Psoas muscle (tissue), 8 donors: ENCODE data around the gene PSME3. TPM values are rescaled to one million over a fixed set of nuclear protein-coding genes. Genes with fewer than 3 reads are reported as not detected.
A peak's percentile ranks its signal among the peaks of the same experiment; 100 is the strongest.

ENCODE experiments used
- ATAC-seq, 4 donors: fragments of 200-7000 bp; cut with Tn5 transposase; one replicate each; pipeline ENCODE4 v1.9.1; 2020; ENCODE audit warnings: moderate library complexity in 3 of 4, mild to moderate bottlenecking in 2 of 4
- DNase-seq, 2 donors: peaks; one replicate each; pipeline ENCODE4 v3.0.0-alpha.2; 2020
- H3K27ac ChIP-seq: fragments of 200-600 bp; one replicate; pipeline ENCODE4 v1.8.0; 2022
- H3K27me3 ChIP-seq, 3 donors: fragments of 200-600 bp in 1 of 3; one replicate each; pipeline versions ENCODE4 v1.6.1 to v1.8.0; 2013 to 2022; ENCODE audit warnings: low read length in 2 of 3, mild to moderate bottlenecking in 2 of 3, moderate library complexity in 1 of 3; ENCODE audit not compliant: insufficient read depth in 3 of 3
- H3K36me3 ChIP-seq, 2 donors: fragments of 200-600 bp in 1 of 2; one replicate each; pipeline versions ENCODE4 v1.6.1 to v1.8.0; 2013 to 2022; ENCODE audit warnings: low read depth in 1 of 2, mild to moderate bottlenecking in 1 of 2, moderate library complexity in 1 of 2; ENCODE audit not compliant: insufficient read depth in 1 of 2
- H3K4me1 ChIP-seq: fragments of 200-600 bp; one replicate; pipeline ENCODE4 v1.8.0; 2022
- H3K4me3 ChIP-seq: fragments of 200-600 bp; one replicate; pipeline ENCODE4 v1.8.0; 2022; ENCODE audit warnings: mild to moderate bottlenecking
- H3K9me3 ChIP-seq: fragments of 200-600 bp; one replicate; pipeline ENCODE4 v1.8.0; 2022
- CTCF ChIP-seq: fragments of 200-600 bp; IDR thresholded peaks from one replicate; pipeline ENCODE4 v1.8.0; 2022; ENCODE audit warnings: antibody characterized with exemption
- WGBS, 3 donors: extraction: QIAGEN DNeasy Blood & Tissue Kit; methylation state at CpG; one replicate each; pipeline versions ENCODE4 v1.1.6 to v1.1.7; 2013; 5-methylcytosine and 5-hydroxymethylcytosine counted together
- intact Hi-C, 2 donors: fragments of 100-400 bp; cut with DNase I; formaldehyde crosslinking; loops; one replicate each; pipeline versions ENCODE4 v1.11.0 to v1.14.2; 2022
- polyA plus RNA-seq, 3 donors: library from polyadenylated mRNA; stranded (reverse); fragments of 200-250 nt; gene quantifications; one replicate each; pipeline ENCODE4 v1.2.3, GENCODE V29; 2013
- total RNA-seq, 4 donors: library from RNA; stranded (reverse); fragmentation: NEBNext Ultra II Directional in 2 of 4; extraction: Animal tissue kit (Norgen Biotek cat#: 25700) in 2 of 4; gene quantifications; one replicate each; pipeline versions ENCODE4 v1.2.1 to v1.2.4, GENCODE V29; 2021 to 2023
- donor health status: healthy with polysubstance abuse.
- donor health status: DM: no; HTN: no; CAD: no; lungs with moderate emphysema.
- donor health status: Bipolar disorder and iron deficiency.
- donor health status: healthy.
- donor health status: DM: yes; HTN: yes; CAD: no.
- donor health status: DM: no; HTN: no; CAD: no.
- donor health status: DM: no; HTN: no; CAD: no.
- donor health status: DM: yes; HTN: yes; CAD: no.

The PSME3 gene
- total and polyA plus RNA-seq, 7 donors, result 61.7 to 239 (median 104) TPM

- DNase-seq (peak; percentile 28 to 70), ATAC-seq (peak; percentile 56 to 88 (median 84))
- Histone ChIP-seq H3K4me3 (no peak overlapping the region), H3K4me1 (peaks cover 47% of the 10 kb centered on the region), H3K27me3 (no peaks in the 10 kb centered on the region), H3K9me3 (no peaks in the 10 kb centered on the region), H3K27ac (peak overlapping the region; percentile 86), H3K36me3 (no peaks in the 10 kb centered on the region)
- no peak for TF ChIP-seq CTCF
- 31 to 35% (median 35%) methylated on average over 10 of the region's 10 CpGs for WGBS, 3 donors
- intact Hi-C loops, result no loop called here
Measured at GRCh38 chr17:42891539-42892152, 58.4 kb downstream of the PSME3 start.

GRCh38 chr17:42893359-42893758 is 60.2 kb downstream of the PSME3 start:
- ATAC-seq, result peak in 2 of 4 donors; percentile 32 to 62
- H3K4me1 ChIP-seq, result peaks cover 47% of the 10 kb centered on the region

More at GRCh38 chr17:42893359-42893758, 60.2 kb downstream of the PSME3 start:
- H3K27me3 ChIP-seq, result no peaks in the 10 kb centered on the region
- H3K4me3 ChIP-seq, result peak overlapping the region; percentile 18
- TF ChIP-seq CTCF, result no peak
- H3K9me3 ChIP-seq, result no peaks in the 10 kb centered on the region
- intact Hi-C loops, result no loop called here
- no peaks in the 10 kb centered on the region for H3K36me3 ChIP-seq
- no peak for DNase-seq
- H3K27ac ChIP-seq, result peak overlapping the region; percentile 86
- 14 to 26% (median 19%) methylated on average over 4 of the region's 4 CpGs for WGBS, 3 donors

Other genes with a start within 250 kb of the PSME3 start
- 10 to 100 TPM; 31.7 to 43.2 (median 37.6) TPM for gene RETREG3, start 224.0 kb upstream of the PSME3 start, total RNA-seq
- 10 to 100 TPM; 13.9 to 35.0 (median 15.2) TPM for gene RETREG3, start 224.0 kb upstream of the PSME3 start, polyA plus RNA-seq
- gene TUBG1, start 223.7 kb upstream of the PSME3 start, total RNA-seq, result 10 to 100 TPM; 46.9 to 78.1 (median 50.4) TPM
- gene TUBG1, start 223.7 kb upstream of the PSME3 start, polyA plus RNA-seq, result 10 to 100 TPM; 68.8 to 90.2 (median 81.0) TPM
- 10 to 100 TPM in 1 of 4 donors, 1 to 10 TPM in 3; 3.8 to 11.9 (median 5.7) TPM for gene TUBG2, start 174.1 kb upstream of the PSME3 start, total RNA-seq
- gene TUBG2, start 174.1 kb upstream of the PSME3 start, polyA plus RNA-seq, result 1 to 10 TPM; 2.7 to 4.9 (median 4.2) TPM
- gene PLEKHH3, start 156.4 kb upstream of the PSME3 start, total RNA-seq, result 10 to 100 TPM; 15.0 to 33.8 (median 28.0) TPM
- gene PLEKHH3, start 156.4 kb upstream of the PSME3 start, polyA plus RNA-seq, result 10 to 100 TPM; 12.7 to 15.8 (median 14.2) TPM
- 1 to 10 TPM; 1.2 to 5.0 (median 2.8) TPM for gene CCR10, start 151.6 kb upstream of the PSME3 start, total RNA-seq
- gene CCR10, start 151.6 kb upstream of the PSME3 start, polyA plus RNA-seq, result 1 to 10 TPM; 1.0 to 3.3 (median 1.6) TPM
- 1 to 10 TPM; 1.9 to 2.6 (median 2.2) TPM for gene CNTNAP1, start 150.9 kb upstream of the PSME3 start, total RNA-seq
- 1 to 10 TPM; 1.0 to 3.4 (median 1.1) TPM for gene CNTNAP1, start 150.9 kb upstream of the PSME3 start, polyA plus RNA-seq
- gene EZH1, start 88.4 kb upstream of the PSME3 start, total RNA-seq, result 10 to 100 TPM; 25.7 to 59.1 (median 33.7) TPM
- 10 to 100 TPM; 15.2 to 43.9 (median 22.3) TPM for gene EZH1, start 88.4 kb upstream of the PSME3 start, polyA plus RNA-seq
- 10 to 100 TPM in 3 of 4 donors, 1 to 10 TPM in 1; 9.2 to 39.8 (median 18.7) TPM for gene RAMP2, start 72.2 kb upstream of the PSME3 start, total RNA-seq
- 10 to 100 TPM; 17.5 to 21.9 (median 21.4) TPM for gene RAMP2, start 72.2 kb upstream of the PSME3 start, polyA plus RNA-seq
- 10 to 100 TPM; 38.6 to 45.2 (median 39.8) TPM for gene VPS25, start 59.9 kb upstream of the PSME3 start, total RNA-seq
- 10 to 100 TPM; 46.0 to 73.3 (median 72.8) TPM for gene VPS25, start 59.9 kb upstream of the PSME3 start, polyA plus RNA-seq
- gene WNK4, start 52.8 kb upstream of the PSME3 start, total RNA-seq, result under 1 TPM in 3 of 4 donors, not detected in 1; 0.08 to 0.30 (median 0.09) TPM
- gene WNK4, start 52.8 kb upstream of the PSME3 start, polyA plus RNA-seq, result under 1 TPM in 1 of 3 donors, not detected in 2; 0.01 TPM
- gene COA3, start 34.7 kb upstream of the PSME3 start, total RNA-seq, result 10 to 100 TPM; 69.1 to 85.2 (median 83.9) TPM
- 100 to 1,000 TPM; 126 to 167 (median 130) TPM for gene COA3, start 34.7 kb upstream of the PSME3 start, polyA plus RNA-seq
- 1 to 10 TPM in 1 of 4 donors, under 1 TPM in 2, not detected in 1; 0.74 to 1.3 (median 0.79) TPM for gene CNTD1, start 34.5 kb upstream of the PSME3 start, total RNA-seq
- gene CNTD1, start 34.5 kb upstream of the PSME3 start, polyA plus RNA-seq, result 1 to 10 TPM in 1 of 3 donors, under 1 TPM in 2; 0.24 to 1.0 (median 0.36) TPM
- 10 to 100 TPM; 45.9 to 85.4 (median 60.6) TPM for gene BECN1, start 9.1 kb upstream of the PSME3 start, total RNA-seq
- gene BECN1, start 9.1 kb upstream of the PSME3 start, polyA plus RNA-seq, result 100 to 1,000 TPM in 1 of 3 donors, 10 to 100 TPM in 2; 54.4 to 150 (median 69.1) TPM
- gene AOC2, start 11.2 kb downstream of the PSME3 start, total RNA-seq, result 1 to 10 TPM in 1 of 4 donors, under 1 TPM in 3; 0.49 to 1.0 (median 0.71) TPM
- 1 to 10 TPM in 1 of 3 donors, under 1 TPM in 2; 0.08 to 1.6 (median 0.60) TPM for gene AOC2, start 11.2 kb downstream of the PSME3 start, polyA plus RNA-seq
- gene AOC3, start 17.8 kb downstream of the PSME3 start, total RNA-seq, result 10 to 100 TPM in 2 of 4 donors, 1 to 10 TPM in 2; 5.8 to 11.8 (median 8.5) TPM
- gene AOC3, start 17.8 kb downstream of the PSME3 start, polyA plus RNA-seq, result 1 to 10 TPM; 5.9 to 9.3 (median 8.4) TPM
- not detected for gene G6PC1, start 67.4 kb downstream of the PSME3 start, total RNA-seq
- gene G6PC1, start 67.4 kb downstream of the PSME3 start, polyA plus RNA-seq, result under 1 TPM in 1 of 3 donors, not detected in 2; 0.03 TPM
- 10 to 100 TPM; 29.7 to 54.6 (median 43.1) TPM for gene AARSD1, start 131.1 kb downstream of the PSME3 start, total RNA-seq
- 10 to 100 TPM; 55.2 to 68.1 (median 55.3) TPM for gene AARSD1, start 131.1 kb downstream of the PSME3 start, polyA plus RNA-seq
- 10 to 100 TPM; 47.8 to 66.0 (median 55.3) TPM for gene PTGES3L, start 146.7 kb downstream of the PSME3 start, total RNA-seq
- 10 to 100 TPM; 43.7 to 59.5 (median 44.7) TPM for gene PTGES3L, start 146.7 kb downstream of the PSME3 start, polyA plus RNA-seq
- gene RUNDC1, start 147.2 kb downstream of the PSME3 start, total RNA-seq, result 10 to 100 TPM in 2 of 4 donors, 1 to 10 TPM in 2; 8.7 to 16.8 (median 12.8) TPM
- 10 to 100 TPM; 10.4 to 17.8 (median 10.6) TPM for gene RUNDC1, start 147.2 kb downstream of the PSME3 start, polyA plus RNA-seq
- 1,000 to 10,000 TPM in 1 of 4 donors, 100 to 1,000 TPM in 3; 506 to 1,045 (median 824) TPM for gene RPL27, start 165.0 kb downstream of the PSME3 start, total RNA-seq
- gene RPL27, start 165.0 kb downstream of the PSME3 start, polyA plus RNA-seq, result 1,000 to 10,000 TPM; 2,533 to 3,118 (median 2,913) TPM
- gene IFI35, start 173.4 kb downstream of the PSME3 start, total RNA-seq, result 1 to 10 TPM; 4.6 to 6.5 (median 6.2) TPM
- gene IFI35, start 173.4 kb downstream of the PSME3 start, polyA plus RNA-seq, result 1 to 10 TPM; 4.2 to 7.8 (median 6.5) TPM
- 10 to 100 TPM; 20.0 to 50.6 (median 34.1) TPM for gene VAT1, start 189.0 kb downstream of the PSME3 start, total RNA-seq
- 10 to 100 TPM; 19.2 to 20.2 (median 19.7) TPM for gene VAT1, start 189.0 kb downstream of the PSME3 start, polyA plus RNA-seq
- under 1 TPM; 0.04 to 0.22 (median 0.16) TPM for gene RND2, start 191.8 kb downstream of the PSME3 start, total RNA-seq
- gene RND2, start 191.8 kb downstream of the PSME3 start, polyA plus RNA-seq, result under 1 TPM; 0.04 to 0.09 (median 0.04) TPM